Neural cell (in vitro differentiated cells): ENCODE data around the gene DPYD.

ENCODE experiments used
- EP300 ChIP-seq: fragments of 450-650 bp; conservative IDR thresholded peaks from 2 replicates; pipeline ENCODE4 v1.6.1; 2014; ENCODE audit warnings: antibody characterized with exemption, mild to moderate bottlenecking, moderate library complexity; ENCODE audit not compliant: poor library complexity, severe bottlenecking
- EZH2 ChIP-seq: fragments of 200-600, 300-800 bp; shearing (Covaris generic), sonication (generic); IDR thresholded peaks from 2 replicates; pipeline ENCODE4 v1.6.1; 2014; ENCODE audit warnings: antibody characterized with exemption, low read length, borderline replicate concordance, mild to moderate bottlenecking; ENCODE audit not compliant: insufficient read depth, poor library complexity, severe bottlenecking
- MXI1 ChIP-seq: fragments of 450-650 bp; conservative IDR thresholded peaks from 2 replicates; pipeline ENCODE4 v1.6.1; 2014; ENCODE audit warnings: antibody characterized with exemption, mild to moderate bottlenecking; ENCODE audit not compliant: poor library complexity, severe bottlenecking
- POLR2AphosphoS5 ChIP-seq: IDR thresholded peaks from 2 replicates; pipeline ENCODE4 v1.6.1; 2012
- RAD21 ChIP-seq: fragments of 450-650 bp; conservative IDR thresholded peaks from 2 replicates; pipeline ENCODE4 v1.6.1; 2014; ENCODE audit warnings: antibody characterized with exemption, mild to moderate bottlenecking, moderate library complexity
- SMC3 ChIP-seq: fragments of 450-650 bp; conservative IDR thresholded peaks from 2 replicates; pipeline ENCODE4 v1.6.1; 2014; ENCODE audit warnings: antibody characterized with exemption, mild to moderate bottlenecking, moderate library complexity; ENCODE audit not compliant: poor library complexity
- TAF1 ChIP-seq: IDR thresholded peaks from 2 replicates; pipeline ENCODE4 v1.6.1; 2012; ENCODE audit warnings: low read depth
- TF ChIP-seq, protein P1 (sequence below): fragments of 450-650 bp; IDR thresholded peaks from 2 replicates; pipeline ENCODE4 v1.5.1; 2014; ENCODE audit warnings: antibody characterized with exemption, mild to moderate bottlenecking, moderate library complexity; ENCODE audit not compliant: poor library complexity, severe bottlenecking
- TF ChIP-seq, protein P2 (sequence below): IDR thresholded peaks from 2 replicates; pipeline ENCODE4 v1.6.1; 2012; ENCODE audit warnings: borderline replicate concordance

DNA sequence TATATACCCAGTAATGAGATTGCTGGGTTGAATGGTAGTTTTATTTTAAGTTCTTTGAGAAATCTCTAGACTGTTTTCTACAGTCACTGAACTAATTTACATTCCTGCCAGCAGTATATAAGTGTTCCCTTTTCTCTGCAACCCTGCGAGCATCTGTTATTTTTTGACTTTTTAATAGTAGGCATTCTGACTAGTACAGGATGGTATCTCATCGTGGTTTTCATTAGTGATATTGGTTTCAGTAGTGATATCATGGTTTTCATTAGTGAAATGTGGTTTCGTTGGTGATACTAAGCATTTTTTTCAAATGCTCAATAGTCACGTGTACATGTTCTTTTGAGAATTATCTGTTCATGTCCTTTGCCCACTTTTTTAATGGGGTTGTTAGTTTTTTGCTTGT lies 882.4 kb downstream of the DPYD start:
- TF ChIP-seq, protein P1, sequence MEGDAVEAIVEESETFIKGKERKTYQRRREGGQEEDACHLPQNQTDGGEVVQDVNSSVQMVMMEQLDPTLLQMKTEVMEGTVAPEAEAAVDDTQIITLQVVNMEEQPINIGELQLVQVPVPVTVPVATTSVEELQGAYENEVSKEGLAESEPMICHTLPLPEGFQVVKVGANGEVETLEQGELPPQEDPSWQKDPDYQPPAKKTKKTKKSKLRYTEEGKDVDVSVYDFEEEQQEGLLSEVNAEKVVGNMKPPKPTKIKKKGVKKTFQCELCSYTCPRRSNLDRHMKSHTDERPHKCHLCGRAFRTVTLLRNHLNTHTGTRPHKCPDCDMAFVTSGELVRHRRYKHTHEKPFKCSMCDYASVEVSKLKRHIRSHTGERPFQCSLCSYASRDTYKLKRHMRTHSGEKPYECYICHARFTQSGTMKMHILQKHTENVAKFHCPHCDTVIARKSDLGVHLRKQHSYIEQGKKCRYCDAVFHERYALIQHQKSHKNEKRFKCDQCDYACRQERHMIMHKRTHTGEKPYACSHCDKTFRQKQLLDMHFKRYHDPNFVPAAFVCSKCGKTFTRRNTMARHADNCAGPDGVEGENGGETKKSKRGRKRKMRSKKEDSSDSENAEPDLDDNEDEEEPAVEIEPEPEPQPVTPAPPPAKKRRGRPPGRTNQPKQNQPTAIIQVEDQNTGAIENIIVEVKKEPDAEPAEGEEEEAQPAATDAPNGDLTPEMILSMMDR, result no peak
- no peak for TF ChIP-seq POLR2AphosphoS5
- TF ChIP-seq, protein P2, sequence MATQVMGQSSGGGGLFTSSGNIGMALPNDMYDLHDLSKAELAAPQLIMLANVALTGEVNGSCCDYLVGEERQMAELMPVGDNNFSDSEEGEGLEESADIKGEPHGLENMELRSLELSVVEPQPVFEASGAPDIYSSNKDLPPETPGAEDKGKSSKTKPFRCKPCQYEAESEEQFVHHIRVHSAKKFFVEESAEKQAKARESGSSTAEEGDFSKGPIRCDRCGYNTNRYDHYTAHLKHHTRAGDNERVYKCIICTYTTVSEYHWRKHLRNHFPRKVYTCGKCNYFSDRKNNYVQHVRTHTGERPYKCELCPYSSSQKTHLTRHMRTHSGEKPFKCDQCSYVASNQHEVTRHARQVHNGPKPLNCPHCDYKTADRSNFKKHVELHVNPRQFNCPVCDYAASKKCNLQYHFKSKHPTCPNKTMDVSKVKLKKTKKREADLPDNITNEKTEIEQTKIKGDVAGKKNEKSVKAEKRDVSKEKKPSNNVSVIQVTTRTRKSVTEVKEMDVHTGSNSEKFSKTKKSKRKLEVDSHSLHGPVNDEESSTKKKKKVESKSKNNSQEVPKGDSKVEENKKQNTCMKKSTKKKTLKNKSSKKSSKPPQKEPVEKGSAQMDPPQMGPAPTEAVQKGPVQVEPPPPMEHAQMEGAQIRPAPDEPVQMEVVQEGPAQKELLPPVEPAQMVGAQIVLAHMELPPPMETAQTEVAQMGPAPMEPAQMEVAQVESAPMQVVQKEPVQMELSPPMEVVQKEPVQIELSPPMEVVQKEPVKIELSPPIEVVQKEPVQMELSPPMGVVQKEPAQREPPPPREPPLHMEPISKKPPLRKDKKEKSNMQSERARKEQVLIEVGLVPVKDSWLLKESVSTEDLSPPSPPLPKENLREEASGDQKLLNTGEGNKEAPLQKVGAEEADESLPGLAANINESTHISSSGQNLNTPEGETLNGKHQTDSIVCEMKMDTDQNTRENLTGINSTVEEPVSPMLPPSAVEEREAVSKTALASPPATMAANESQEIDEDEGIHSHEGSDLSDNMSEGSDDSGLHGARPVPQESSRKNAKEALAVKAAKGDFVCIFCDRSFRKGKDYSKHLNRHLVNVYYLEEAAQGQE, result no peak
- no peak for TF ChIP-seq EZH2
- TF ChIP-seq TAF1, result no peak
- no peak for TF ChIP-seq RAD21
- no peak for TF ChIP-seq EP300
- no peak for TF ChIP-seq MXI1
- TF ChIP-seq SMC3, result no peak
